ENCODE results near the gene ASB16.

GRCh38 chr17:44134752-44135568, 35.5 kb upstream of the ASB16 start:
- TF ChIP-seq CTCF (IDR thresholded peaks at IDR 0.05 in 2 of 3, conservative IDR thresholded peaks at IDR 0.05 in 1 of 3; ENCODE audit: control insufficient read depth in 2 of 3, extremely low read depth in 1 of 3, insufficient read depth in 1 of 3, low read depth in 3 of 3, low read length in 3 of 3) (no peak), NBN (IDR thresholded peaks at IDR 0.05) (no peak), DPF2 (IDR thresholded peaks at IDR 0.05) (no peak), ZZZ3 (IDR thresholded peaks at IDR 0.05; ENCODE audit: control insufficient read depth, insufficient read length, low read depth) (no peak), YY1 (IDR thresholded peaks at IDR 0.05; ENCODE audit: low read depth, low read length) (no peak), SIN3A (IDR thresholded peaks at IDR 0.05; ENCODE audit: low read depth, low read length) (no peak), HDAC2 (IDR thresholded peaks at IDR 0.05) (no peak), PAX8 (IDR thresholded peaks at IDR 0.05) (no peak)
